ENCODE data around the gene TSC22D4.
"Not testable (repeated sequence)": the region's sequence is repeated elsewhere in the genome, so short reads cannot be mapped to it uniquely, and the experiment has no call there.

TSC22D4 gene

DNA sequence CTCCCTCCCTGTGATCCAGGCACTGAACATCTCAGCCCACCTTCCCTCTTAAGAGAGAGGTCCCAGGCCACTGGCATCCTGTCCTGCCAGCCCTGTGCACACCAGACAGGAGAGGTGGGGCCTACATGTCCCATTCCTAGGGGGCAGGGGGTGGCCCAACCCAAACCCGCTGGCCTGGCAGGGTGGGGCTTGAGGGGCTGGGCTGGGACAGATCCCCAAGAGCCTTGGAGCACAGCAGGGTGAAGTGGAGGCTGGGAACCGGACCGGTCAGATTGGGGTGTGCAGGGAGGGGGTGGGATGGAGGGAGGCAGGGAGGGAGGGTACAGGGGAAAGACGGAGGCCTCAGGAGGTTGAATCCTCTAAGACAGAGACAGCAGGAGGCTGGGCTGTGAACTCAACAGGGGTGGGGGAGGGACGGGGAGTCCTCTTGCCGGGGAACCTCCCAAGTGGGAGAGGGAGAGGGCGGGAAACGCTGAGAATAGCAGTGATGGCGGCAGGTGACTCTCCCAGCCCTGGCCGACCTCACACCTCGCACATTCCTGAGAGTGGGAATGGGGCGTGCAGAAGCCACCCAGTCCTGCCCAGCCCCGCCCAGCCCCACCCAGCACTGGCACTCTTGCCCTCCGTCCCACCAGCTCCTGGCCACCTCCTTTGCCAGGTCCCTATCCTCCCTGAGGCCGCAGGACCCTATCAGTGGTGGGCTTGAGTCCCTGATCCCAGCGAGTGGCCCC, 6.7 kb downstream of the TSC22D4 start:
- DNase-seq, result no peak

DNA sequence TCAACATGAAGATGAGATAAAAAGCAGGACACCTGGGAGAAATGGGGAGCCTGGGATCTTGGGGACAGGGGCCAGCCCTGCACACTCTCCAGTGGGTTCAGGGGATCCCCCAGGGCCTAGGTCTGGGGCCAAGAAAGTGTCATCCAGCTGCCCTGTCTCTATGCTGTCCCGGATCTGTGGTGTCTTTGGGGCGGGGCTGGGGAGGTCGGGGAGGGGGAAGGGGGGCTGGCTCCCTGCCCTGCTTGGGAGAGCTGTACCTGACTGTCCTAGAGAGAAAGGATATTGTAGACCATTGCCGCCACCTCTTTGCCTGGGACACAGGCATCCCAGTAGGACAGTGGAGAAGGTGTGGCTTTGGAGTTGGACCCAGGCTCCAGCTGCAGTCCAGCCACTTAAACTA, 8.0 kb downstream of the TSC22D4 start:
- DNase-seq, result no peak

DNA sequence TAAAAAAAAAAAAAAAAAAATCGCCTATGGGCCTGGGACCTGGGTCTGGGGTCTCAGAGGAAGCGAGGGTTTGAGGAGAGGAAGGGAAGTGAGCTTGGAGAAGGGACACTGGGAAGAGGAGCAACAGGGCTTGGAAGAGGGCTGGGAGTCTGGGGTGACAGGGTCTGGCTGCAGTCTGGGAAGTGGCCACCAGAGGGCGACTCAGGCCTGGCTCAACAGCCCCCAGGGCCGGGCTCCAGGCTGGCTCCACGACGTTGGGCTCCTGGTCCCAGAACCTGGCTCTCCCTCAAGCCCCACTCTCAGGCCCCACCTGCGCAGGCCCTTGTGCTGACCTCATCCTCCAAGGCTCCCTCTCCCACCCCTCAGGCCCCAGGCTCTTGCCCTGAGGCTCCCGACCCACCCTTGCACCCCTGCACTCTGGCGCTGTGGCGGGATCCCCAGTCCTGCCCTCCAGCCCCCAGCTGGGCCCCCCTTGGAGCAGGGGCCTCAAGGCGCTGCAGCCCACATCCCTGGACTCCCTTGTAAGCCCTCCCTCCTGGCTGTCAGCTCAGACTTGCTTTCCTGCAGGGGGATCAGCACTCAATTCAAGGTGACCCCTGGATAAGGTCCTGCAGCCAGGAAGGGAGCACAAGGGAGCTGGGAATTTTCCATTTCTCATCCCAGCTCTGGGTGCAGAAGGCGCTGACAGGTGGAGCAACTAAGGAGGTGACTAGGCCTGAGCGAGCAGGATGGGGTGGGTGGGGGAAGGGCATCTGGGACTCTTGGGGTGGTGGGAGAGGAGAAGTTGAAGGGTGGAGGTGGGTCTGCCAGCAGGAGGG, 9.6 kb downstream of the TSC22D4 start:
- DNase-seq, result peak; percentile 69

DNA sequence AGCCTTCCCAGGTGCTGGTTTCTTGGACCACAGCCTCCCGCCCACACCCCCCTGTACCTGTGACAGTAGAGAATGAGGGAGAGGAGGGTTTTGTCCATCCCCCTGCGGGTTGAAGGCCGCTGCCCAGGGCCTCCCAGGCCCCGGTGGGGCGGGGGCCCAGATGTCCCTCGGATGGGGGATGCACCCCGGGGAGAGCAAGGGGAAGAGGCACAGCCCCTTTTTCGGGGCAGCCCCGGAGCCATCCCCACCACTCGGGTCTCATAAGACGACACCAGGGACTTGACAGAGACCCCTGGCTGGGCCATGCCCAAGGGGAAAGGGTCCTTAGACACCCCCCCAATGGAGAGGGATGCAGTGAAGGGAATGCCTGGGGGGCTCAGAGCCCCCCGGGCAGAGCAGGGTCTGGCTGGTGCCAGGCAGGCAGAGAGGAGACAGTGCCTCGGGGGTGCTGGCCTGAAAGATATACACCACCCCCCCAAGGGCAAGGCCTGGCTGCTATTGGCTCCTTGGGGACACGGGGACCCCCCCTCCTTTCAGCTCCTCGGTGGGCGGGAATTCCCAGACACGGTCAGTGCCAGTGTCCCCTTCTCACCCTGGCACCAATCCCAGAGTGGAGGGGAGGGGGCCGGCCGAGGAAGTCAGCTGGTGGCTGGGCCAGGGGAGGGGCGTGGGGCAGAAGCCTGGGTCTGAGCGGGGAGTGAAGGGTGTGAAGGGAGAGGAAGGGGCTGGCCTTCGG, 11.2 kb downstream of the TSC22D4 start:
- no peak for DNase-seq

GRCh38 chr7:100466653-100467605, 12.1 kb downstream of the TSC22D4 start:
- DNase-seq, result no peak

- peak; percentile 30 for DNase-seq
These were observed 13.2 kb downstream of the TSC22D4 start for GRCh38 chr7:100465702-100466311.

GRCh38 chr7:100465299-100465698, 13.7 kb downstream of the TSC22D4 start:
- DNase-seq, result no peak

DNA sequence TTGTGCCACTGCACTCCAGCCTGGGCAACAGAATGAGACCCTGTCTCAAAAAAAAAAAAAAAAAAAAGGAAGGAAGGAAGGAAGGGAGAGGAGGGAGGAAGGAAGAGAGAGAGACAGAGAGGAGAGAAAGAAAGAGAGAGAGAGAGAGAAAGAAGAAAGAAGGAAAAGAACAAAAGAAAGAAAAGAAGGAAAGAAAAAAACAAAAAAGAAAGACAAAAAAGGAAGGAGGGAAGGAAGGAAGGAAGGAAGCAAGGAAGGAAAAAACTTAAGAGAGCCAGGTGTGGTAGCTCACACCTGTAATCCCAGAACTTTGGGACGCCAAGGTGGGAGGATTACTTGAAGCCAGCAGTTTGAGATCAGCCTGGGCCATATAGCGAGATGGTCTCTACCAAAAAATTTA, 14.2 kb downstream of the TSC22D4 start:
- DNase-seq, result no peak

DNA sequence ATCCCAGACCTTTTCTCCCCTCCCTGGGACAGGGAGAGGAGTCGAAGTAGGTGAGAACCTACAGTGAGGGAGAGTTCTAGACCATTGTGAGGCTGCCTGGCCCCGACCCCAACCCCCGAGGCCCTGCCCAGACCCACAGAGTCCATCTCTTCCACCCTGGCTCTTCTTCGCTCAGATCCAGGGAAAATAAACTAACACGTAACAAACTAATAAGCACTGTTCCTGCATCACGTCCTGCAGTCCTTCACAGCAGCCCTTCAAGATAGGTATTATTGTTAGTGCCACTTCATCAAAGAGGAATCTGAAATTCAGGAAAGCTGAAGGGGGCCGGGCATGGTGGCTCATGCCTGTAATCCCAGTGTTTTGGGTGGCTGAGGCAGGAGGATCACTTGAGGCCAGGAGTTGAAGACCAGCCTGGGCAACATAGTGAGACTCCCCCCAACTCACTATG, 14.8 kb downstream of the TSC22D4 start, which contains the start of gene SPACDR:
Gene SPACDR (minus strand): TSS at position 51 of the 451 bp plus-strand sequence. CDS start 235 bp downstream, outside the sequence.
- no peak for DNase-seq

GRCh38 chr7:100457033-100457432, 22.0 kb downstream of the TSC22D4 start:
- DNase-seq, result no peak

GRCh38 chr7:100456562-100456961, 22.5 kb downstream of the TSC22D4 start:
- DNase-seq, result no peak

DNA sequence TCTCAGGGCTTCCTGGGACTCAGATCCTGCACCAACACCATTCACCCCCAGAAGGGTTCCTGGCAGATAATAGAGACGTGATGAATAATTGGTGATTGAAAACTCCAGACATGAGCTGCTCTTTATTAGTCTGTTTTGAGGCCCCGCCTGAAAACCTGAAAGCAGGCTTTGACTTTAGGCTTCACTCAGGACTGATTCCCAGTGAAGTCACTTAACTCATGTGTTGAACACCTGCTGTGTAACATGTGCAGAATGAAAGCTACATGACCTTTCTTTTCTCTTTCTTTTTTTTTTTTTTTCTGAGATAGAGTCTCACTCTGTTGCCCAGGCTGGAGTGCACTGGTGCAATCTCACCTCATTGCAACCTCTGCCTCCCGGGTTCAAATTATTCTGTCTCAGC, 23.8 kb downstream of the TSC22D4 start:
- no peak for DNase-seq

DNA sequence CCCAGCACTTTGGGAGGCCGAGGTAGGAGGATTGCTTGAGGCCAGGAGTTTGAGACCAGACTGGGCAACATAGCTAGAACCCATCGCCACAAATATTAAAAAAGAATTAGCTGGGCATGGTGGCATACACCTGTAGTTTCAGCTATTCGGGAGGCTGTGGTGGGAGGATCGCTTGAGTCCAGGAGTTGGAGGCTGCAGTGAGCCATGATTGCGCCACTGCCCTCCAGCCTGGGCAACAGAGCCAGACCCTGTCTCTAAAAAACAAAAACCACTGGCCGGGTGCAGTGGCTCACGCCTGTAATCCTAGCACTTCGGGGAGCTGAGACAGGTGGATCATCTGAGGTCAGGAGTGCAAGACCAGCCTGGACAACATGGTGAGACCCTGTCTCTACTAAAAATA, 25.2 kb downstream of the TSC22D4 start:
- DNase-seq, result not testable (repeated sequence)

DNA sequence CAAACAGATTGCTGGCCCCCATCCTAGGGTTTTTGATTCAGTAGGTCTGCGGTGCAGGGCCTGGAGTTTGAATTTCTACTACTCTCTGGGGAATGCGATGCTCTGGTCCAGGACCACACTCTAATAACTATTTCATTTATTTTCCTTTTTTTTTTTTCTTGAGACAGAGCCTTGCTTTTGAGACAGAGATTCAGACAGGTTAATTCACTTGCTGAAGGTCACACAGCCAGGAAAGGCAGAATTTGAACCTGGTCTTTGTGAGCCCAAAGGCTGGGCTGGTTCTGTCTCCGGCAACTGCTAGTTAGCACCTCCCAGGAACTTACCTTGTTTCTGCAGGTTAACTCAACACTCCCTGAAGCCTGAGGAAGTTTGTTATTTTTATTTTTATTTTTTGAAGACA, 26.5 kb downstream of the TSC22D4 start:
- no peak for DNase-seq

DNA sequence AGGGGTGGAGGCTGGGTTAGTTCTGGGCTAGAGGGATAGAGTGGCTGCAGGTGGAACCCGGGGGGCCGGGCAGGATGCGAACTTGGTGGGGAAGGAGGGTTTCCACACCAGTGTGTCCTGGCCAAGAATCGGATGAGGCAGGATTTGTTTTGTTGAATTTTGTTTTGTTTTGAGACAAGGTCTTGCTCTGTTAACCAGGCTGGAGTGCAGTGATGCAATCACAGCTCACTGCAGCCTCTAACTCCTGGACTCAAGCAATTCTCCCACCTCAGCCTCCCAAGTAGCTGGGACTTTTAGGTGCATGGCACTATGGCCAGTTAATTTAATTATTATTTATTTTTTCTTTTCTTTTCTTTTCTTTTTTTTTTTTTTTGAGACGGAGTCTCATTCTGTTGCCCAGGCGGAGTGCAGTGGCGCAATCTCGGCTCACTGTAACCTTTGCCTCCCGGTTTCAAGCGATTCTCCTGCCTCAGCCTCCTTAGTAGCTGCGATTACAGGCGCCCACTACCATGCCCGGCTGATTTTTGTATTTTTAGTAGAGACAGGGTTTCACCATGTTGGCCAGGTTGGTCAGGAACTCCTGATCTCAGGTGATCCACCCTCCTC, 29.7 kb downstream of the TSC22D4 start:
- DNase-seq, result no peak

DNA sequence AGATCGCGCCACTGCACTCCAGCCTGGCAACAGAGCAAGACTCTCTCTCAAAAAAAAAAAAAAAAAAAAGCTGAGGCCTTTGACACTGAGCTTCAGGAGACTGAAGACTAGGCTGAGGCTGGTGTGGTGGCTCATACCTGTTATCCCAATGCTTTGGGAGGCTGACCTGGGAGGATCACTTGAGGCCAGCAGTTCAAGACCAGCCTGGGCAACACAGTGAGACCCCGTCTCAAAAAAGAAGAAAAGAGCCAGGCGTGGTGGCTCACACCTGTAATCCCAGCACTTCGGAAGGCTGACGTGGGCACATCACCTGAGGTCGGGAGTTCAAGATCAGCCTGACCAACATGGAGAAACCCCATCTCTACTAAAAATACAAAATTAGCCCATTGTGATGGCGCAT, 31.7 kb downstream of the TSC22D4 start:
- DNase-seq, result not testable (repeated sequence)

- no peak for DNase-seq
These were observed 33.0 kb downstream of the TSC22D4 start for GRCh38 chr7:100446040-100446439.

GRCh38 chr7:100444311-100445278, 34.4 kb downstream of the TSC22D4 start:
- no peak for DNase-seq

DNA sequence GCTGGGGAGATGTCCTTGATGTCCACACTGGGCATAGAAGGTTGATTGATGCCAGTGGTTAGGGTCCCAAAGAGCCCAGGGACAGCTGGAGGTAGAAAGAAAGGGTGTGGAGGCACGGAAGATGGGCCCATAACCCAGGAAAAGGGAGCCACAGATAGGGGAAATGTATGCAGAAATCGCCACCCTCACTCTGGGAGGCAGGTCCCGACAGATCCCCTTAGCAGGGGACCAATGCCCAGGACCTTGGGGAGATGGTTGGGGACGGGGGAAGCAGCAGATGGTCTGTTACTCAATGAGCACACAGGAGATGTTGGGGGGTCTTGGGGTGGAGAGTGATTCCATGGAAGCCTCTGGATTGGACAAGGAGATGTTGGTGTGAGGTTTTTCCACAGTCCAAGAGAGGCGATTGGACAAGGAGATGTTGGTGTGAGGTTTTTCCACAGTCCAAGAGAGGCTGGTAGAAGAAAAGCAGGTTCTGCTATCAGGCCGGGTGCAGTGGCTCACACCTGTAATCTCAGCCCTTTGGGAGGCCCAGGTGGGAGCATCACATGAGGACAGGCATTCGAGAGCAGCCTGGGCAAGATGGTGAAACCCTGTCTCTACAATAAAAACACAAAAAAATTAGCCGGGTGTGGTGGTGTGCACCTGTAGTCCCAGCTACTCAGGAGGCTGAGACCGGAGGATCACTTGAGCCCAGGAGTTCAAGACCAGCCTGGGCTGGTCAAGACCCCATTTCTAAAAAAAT, 35.7 kb downstream of the TSC22D4 start:
- DNase-seq, result no peak
